Upper lobe of left lung (tissue), 6 donors: ENCODE data around the gene CORO7. TPM values are rescaled to one million over a fixed set of nuclear protein-coding genes. Genes with fewer than 3 reads are reported as not detected.
A peak's percentile ranks its signal among the peaks of the same experiment; 100 is the strongest.
"Not testable (repeated sequence)": the region's sequence is repeated elsewhere in the genome, so short reads cannot be mapped to it uniquely, and the experiment has no call there.

Source experiments
- ATAC-seq, 2 donors: fragments of 200-7000 bp; cut with Tn5 transposase; one replicate each; pipeline ENCODE4 v1.9.1; 2022; ENCODE audit warnings: mild to moderate bottlenecking in 2 of 2, moderate library complexity in 2 of 2; ENCODE audit not compliant: low FRiP score in 2 of 2
- DNase-seq, 2 donors: peaks; one replicate each; pipeline ENCODE4 v3.0.0-alpha.2; 2019 to 2020
- H3K27ac ChIP-seq, 4 donors: fragments of 200-600 bp; sonication (generic); one replicate each; pipeline ENCODE4 v1.5.1; 2016 to 2019
- H3K27me3 ChIP-seq, 4 donors: fragments of 200-600 bp; sonication (generic); one replicate each; pipeline ENCODE4 v1.5.1; 2017 to 2019
- H3K36me3 ChIP-seq, 4 donors: fragments of 200-600 bp; sonication (generic); one replicate each; pipeline ENCODE4 v1.5.1; 2016 to 2019
- H3K4me1 ChIP-seq, 4 donors: fragments of 200-600 bp; sonication (generic); one replicate each; pipeline ENCODE4 v1.5.1; 2018 to 2019
- H3K4me3 ChIP-seq, 4 donors: fragments of 200-600 bp; sonication (generic); one replicate each; pipeline ENCODE4 v1.5.1; 2017 to 2019; ENCODE audit warnings: mild to moderate bottlenecking in 2 of 4, moderate library complexity in 1 of 4
- H3K9me3 ChIP-seq, 4 donors: fragments of 200-600 bp; sonication (generic); one replicate each; pipeline ENCODE4 v1.5.1; 2018 to 2019
- EP300 ChIP-seq, 4 donors: sonication (generic); formaldehyde crosslinking; IDR thresholded peaks; one replicate each; pipeline ENCODE4 v1.5.1; 2017; ENCODE audit warnings: antibody characterized with exemption in 4 of 4, control low read depth in 2 of 4
- POLR2A ChIP-seq, 4 donors: fragments of 450-650 bp; IDR thresholded peaks; one replicate each; pipeline ENCODE4 v1.5.1; 2016 to 2017; ENCODE audit warnings: antibody characterized with exemption in 4 of 4, mild to moderate bottlenecking in 2 of 4
- POLR2AphosphoS5 ChIP-seq, 2 donors: sonication (generic); formaldehyde crosslinking; IDR thresholded peaks; one replicate each; pipeline ENCODE4 v1.5.1; 2017; ENCODE audit warnings: antibody characterized with exemption in 2 of 2
- WGBS, 2 donors: methylation state at CpG; one replicate each; pipeline ENCODE4 v1.1.5; 2017 to 2018; 5-methylcytosine and 5-hydroxymethylcytosine counted together
- total RNA-seq, 6 donors: library from RNA; depleted of rRNA in 4 of 6; stranded (reverse); fragments of >200 nt in 4 of 6; gene quantifications; one replicate each; pipeline versions ENCODE4 v1.1.0 to v1.2.1, GENCODE V29; 2016 to 2021
- TF ChIP-seq, protein P1 (sequence below), 6 experiments: fragments of 450-650 bp in 4 of 6; fragments of 200-600 bp in 2 of 6; sonication (generic) in 2 of 6; IDR thresholded peaks; one replicate each; pipeline ENCODE4 v1.5.1; 2016 to 2019; ENCODE audit warnings: antibody characterized with exemption in 6 of 6
- donor health status: DM: no; HTN: no; CAD: no; lungs with moderate emphysema.
- donor health status: DM: no; HTN: yes; CAD: no; lungs with severe emphysema.

Gene CORO7
- total RNA-seq, 6 donors from 2014 or later = 42.9 to 235 (median 69.0) TPM

DNA sequence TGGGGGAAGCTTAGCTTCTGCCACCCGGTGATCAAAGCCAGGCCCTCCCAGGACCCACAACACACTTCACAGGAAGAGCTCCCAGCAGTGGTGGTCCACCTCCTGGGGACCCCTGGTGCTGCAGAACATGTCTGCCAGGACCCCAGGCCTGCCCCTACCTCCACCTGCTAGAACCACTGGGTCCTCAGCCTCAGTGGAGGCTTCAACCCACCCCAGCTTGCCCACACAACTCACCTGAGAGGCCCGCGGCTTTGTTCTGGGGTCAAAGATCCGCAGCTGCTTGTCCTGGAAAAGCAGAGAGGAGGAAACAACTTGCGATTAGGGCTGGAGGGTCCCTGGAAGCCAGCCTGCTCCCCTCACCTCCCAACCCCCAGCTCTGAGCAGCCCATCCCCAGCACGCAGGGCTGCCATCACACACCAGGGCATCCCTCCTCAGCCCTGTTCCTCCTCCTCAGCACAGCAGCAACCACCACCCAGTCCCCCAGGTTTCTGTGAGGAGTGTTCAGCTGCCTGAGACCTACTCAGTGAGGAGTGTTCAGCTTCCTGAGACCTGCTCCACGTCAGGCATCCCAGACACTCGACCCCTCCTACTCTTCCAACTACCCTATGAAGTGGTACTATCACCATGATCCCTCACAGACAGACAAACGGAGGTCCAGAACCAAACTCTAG lies 21.2 kb downstream of the CORO7 start:
- Histone ChIP-seq H3K4me3 (no peak overlapping the region), H3K27ac (no peak overlapping the region), H3K9me3 (no peaks in the 10 kb centered on the region), H3K27me3 (no peaks in the 10 kb centered on the region), H3K36me3 (peaks cover 4 to 60% (median 36%) of the 10 kb centered on the region in 4 donors), H3K4me1 (peaks cover 6 to 15% (median 9%) of the 10 kb centered on the region in 4 donors)
- 85 to 90% methylated on average over 6 to 8 of the region's 9 CpGs for WGBS, 2 donors
- DNase-seq = no peak
- TF ChIP-seq POLR2A (IDR thresholded peaks at IDR 0.05) = no peak
- TF ChIP-seq, protein P1, sequence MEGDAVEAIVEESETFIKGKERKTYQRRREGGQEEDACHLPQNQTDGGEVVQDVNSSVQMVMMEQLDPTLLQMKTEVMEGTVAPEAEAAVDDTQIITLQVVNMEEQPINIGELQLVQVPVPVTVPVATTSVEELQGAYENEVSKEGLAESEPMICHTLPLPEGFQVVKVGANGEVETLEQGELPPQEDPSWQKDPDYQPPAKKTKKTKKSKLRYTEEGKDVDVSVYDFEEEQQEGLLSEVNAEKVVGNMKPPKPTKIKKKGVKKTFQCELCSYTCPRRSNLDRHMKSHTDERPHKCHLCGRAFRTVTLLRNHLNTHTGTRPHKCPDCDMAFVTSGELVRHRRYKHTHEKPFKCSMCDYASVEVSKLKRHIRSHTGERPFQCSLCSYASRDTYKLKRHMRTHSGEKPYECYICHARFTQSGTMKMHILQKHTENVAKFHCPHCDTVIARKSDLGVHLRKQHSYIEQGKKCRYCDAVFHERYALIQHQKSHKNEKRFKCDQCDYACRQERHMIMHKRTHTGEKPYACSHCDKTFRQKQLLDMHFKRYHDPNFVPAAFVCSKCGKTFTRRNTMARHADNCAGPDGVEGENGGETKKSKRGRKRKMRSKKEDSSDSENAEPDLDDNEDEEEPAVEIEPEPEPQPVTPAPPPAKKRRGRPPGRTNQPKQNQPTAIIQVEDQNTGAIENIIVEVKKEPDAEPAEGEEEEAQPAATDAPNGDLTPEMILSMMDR (IDR thresholded peaks at IDR 0.05) = no peak
- TF ChIP-seq EP300 (IDR thresholded peaks at IDR 0.05) = no peak
- no peak for TF ChIP-seq POLR2AphosphoS5 (IDR thresholded peaks at IDR 0.05)
- ATAC-seq = no peak

DNA sequence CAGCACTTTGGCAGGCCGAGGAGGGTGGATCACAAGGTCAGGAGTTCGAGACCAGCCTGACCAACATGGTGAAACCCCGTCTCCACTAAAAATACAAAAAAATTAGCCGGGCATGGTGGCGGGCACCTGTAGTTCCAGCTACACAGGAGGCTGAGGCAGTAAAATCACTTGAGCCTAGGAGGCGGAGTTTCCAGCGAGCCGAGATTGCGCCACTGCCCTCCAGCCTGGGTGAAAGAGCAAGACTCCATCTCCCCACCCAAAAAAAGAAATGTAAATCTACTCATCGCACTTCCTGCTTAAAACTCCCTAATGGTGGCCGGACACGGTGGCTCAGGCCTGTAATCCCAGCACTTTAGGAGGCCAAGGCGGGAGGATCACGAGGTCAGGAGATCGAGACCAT lies 22.5 kb downstream of the CORO7 start:
- not testable (repeated sequence) for ATAC-seq, H3K27me3 ChIP-seq, H3K9me3 ChIP-seq, DNase-seq, H3K4me3 ChIP-seq
- WGBS, 2 donors = 90 to 98% methylated on average over 15 of the region's 15 CpGs
- Histone ChIP-seq H3K27ac (peak overlapping the region in 2 of 4 donors; percentile 12 to 38), H3K4me1 (peaks cover 10 to 26% (median 15%) of the 10 kb centered on the region in 4 donors), H3K36me3 (peaks cover 4 to 61% (median 36%) of the 10 kb centered on the region in 4 donors)

DNA sequence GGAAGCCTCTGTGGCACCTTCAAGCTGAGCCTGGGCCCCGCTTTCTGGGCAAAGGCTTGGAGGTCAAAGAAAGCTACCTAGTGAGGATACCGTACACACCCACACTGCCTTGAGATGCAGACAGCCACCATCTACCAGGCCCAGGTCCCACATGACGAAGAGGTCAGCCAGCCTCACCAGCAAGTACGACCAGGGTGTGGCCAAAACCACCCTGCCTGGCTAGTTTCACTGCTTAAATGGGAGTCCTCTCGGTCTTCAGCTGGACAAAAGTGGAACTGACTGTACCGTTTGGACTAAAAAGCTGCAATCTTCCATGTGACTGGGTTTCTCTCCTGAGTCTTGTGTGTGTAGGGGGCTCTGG lies 23.2 kb downstream of the CORO7 start:
- no peaks in the 10 kb centered on the region for H3K27me3 ChIP-seq
- DNase-seq = peak in 1 of 2 donors; percentile 61
- no peak overlapping the region for H3K4me3 ChIP-seq
- no peak for TF ChIP-seq EP300 (IDR thresholded peaks at IDR 0.05)
- TF ChIP-seq POLR2A (IDR thresholded peaks at IDR 0.05) = no peak
- peak overlapping the region; percentile 12 to 72 (median 44) for H3K27ac ChIP-seq
- WGBS, 2 donors = 67 to 76% methylated on average over 6 of the region's 6 CpGs
- no peaks in the 10 kb centered on the region for H3K9me3 ChIP-seq
- peak in 1 of 2 donors; percentile 58 for ATAC-seq
- peaks cover 10 to 30% (median 20%) of the 10 kb centered on the region in 4 donors for H3K4me1 ChIP-seq
- H3K36me3 ChIP-seq = peaks cover 4 to 59% (median 36%) of the 10 kb centered on the region in 4 donors

DNA sequence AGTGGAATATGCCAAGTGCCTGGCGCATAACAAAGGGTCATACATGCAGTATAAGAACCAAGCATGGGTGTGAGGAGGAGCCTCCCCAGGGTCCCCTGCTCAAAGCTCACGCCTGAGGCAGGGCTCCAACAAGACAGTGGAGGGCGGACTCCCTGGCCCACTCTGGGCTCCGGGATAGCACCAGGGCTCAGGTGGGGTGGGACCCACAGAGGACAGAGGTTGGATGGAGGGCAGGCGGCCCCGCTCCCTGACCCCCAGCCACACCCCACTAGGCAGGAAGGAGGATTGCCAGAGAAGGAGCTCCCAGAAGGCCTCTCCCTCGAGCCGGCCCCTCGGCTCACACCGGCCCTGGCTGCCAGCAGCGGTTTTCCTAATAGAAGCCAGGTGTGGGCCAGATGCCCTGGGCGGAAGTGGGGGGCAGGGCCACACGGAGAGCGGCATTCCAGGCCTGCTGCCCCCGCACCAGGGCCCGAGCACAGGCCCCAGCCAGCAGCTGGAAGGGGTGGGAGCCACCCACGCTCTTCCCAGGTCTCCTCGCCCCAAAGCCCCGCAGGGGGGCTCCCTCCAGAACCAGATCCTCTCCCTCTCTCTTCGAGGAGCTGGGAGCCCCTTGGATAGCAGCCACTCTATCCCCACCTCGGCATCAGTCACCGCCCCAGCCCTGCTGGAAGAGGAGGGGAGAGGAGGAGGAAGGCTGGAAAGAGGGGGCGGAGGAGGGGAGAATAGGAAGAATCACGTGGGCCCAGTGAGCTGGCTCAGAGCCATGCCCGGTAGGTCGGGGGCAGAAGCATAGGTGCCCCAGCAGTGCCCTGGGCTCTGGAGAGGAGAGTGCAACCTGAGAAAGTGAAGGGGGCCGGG lies 23.8 kb downstream of the CORO7 start:
- no peak overlapping the region for H3K4me3 ChIP-seq
- 62 to 73% methylated on average over 14 to 27 of the region's 27 CpGs for WGBS, 2 donors
- H3K36me3 ChIP-seq = peaks cover 4 to 60% (median 36%) of the 10 kb centered on the region in 4 donors
- DNase-seq (peak in 1 of 2 donors; percentile 77), ATAC-seq (peak; percentile 21 to 25)
- no peaks in the 10 kb centered on the region for H3K27me3 ChIP-seq
- TF ChIP-seq, protein P1 (IDR thresholded peaks at IDR 0.05) = no peak
- TF ChIP-seq EP300 (IDR thresholded peaks at IDR 0.05) (no peak), POLR2A (IDR thresholded peaks at IDR 0.05) (no peak), POLR2AphosphoS5 (IDR thresholded peaks at IDR 0.05) (no peak)
- H3K4me1 ChIP-seq = peaks cover 10 to 30% (median 21%) of the 10 kb centered on the region in 4 donors
- peak overlapping the region in 3 of 4 donors; percentile 38 to 72 (median 50) for H3K27ac ChIP-seq
- H3K9me3 ChIP-seq = no peaks in the 10 kb centered on the region

DNA sequence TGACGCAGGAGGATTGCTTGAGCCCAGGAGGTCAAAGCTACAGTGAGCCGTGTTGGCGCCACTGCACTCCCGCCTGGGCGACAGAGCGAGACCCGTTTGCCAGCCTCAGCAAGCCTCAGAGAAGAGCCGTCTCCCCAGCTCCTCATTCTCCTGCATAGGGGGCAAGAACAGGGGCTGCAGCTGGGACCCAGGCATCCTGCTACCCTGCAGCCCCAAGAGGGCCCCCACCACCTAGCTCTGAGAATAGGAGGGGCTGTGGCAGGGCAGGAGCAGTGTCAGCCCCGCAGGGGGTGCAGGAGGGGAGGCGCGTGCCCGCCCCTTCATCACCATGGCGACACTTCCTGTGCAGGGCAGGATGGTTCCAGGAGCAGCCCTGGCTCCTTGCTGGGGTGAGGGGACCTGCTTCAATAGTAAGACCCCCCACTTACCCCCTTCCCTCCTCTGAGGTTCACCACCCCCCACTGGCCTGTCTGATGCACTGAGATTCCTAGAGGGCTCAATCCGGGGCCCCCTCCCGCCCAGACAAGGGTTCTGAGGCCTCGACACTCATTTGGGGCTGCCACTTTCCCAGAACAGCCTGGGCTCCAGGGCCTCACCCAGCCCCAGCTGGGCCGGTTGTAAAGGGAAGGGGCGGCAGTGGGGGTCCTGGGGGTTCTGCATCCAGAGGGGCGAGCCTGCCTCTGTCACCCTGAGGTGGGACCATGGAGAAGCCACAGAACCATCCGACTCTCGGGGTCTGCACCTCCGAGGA lies 24.6 kb downstream of the CORO7 start:
- Histone ChIP-seq H3K9me3 (no peaks in the 10 kb centered on the region), H3K4me3 (no peak overlapping the region), H3K27ac (peak overlapping the region in 1 of 4 donors; percentile 50), H3K36me3 (peaks cover 4 to 62% (median 40%) of the 10 kb centered on the region in 4 donors), H3K4me1 (peaks cover 11 to 30% (median 25%) of the 10 kb centered on the region in 4 donors), H3K27me3 (no peaks in the 10 kb centered on the region)
- DNase-seq = no peak
- ATAC-seq = no peak
- TF ChIP-seq POLR2AphosphoS5 (IDR thresholded peaks at IDR 0.05) = no peak
- TF ChIP-seq POLR2A (IDR thresholded peaks at IDR 0.05) = no peak
- no peak for TF ChIP-seq EP300 (IDR thresholded peaks at IDR 0.05)
- TF ChIP-seq, protein P1 (IDR thresholded peaks at IDR 0.05) = no peak
- 86 to 91% methylated on average over 10 to 17 of the region's 22 CpGs for WGBS, 2 donors
